NCI-H1436 (cell line): ENCODE measurements around the gene PLCB1.
"Not testable (repeated sequence)": the region's sequence is repeated elsewhere in the genome, so short reads cannot be mapped to it uniquely, and the experiment has no call there.

Experiments used
- DNase-seq: peaks from one replicate; lab custom pipeline; 2025; lab: John Stamatoyannopoulos, UW

PLCB1 gene

GRCh38 chr20:8786383-8786782, 654.3 kb downstream of the PLCB1 start:
- DNase-seq: no peak

- DNase-seq: no peak
Observed at GRCh38 chr20:8787090-8787489, 655.0 kb downstream of the PLCB1 start.

- no peak for DNase-seq
Observed at GRCh38 chr20:8788275-8788674, 656.2 kb downstream of the PLCB1 start.

- no peak for DNase-seq
Observed at GRCh38 chr20:8788831-8789230, 656.8 kb downstream of the PLCB1 start.

GRCh38 chr20:8790442-8791074, 658.5 kb downstream of the PLCB1 start:
- no peak for DNase-seq

GRCh38 chr20:8795404-8795803, 663.3 kb downstream of the PLCB1 start:
- DNase-seq: no peak

- no peak for DNase-seq
Observed at GRCh38 chr20:8796088-8796660, 664.1 kb downstream of the PLCB1 start.

GRCh38 chr20:8798505-8798904, 666.4 kb downstream of the PLCB1 start:
- no peak for DNase-seq

GRCh38 chr20:8800089-8800488, 668.0 kb downstream of the PLCB1 start:
- DNase-seq: no peak

GRCh38 chr20:8801686-8802085, 669.6 kb downstream of the PLCB1 start:
- DNase-seq: no peak

- no peak for DNase-seq
Observed at GRCh38 chr20:8803065-8803464, 671.0 kb downstream of the PLCB1 start.

- no peak for DNase-seq
Observed at GRCh38 chr20:8803941-8804340, 671.9 kb downstream of the PLCB1 start.

- no peak for DNase-seq
Observed at GRCh38 chr20:8805737-8806442, 673.8 kb downstream of the PLCB1 start.

GRCh38 chr20:8807480-8808201, 675.6 kb downstream of the PLCB1 start:
- no peak for DNase-seq

- DNase-seq: no peak
Observed at GRCh38 chr20:8808202-8808535, 676.1 kb downstream of the PLCB1 start.

- no peak for DNase-seq
Observed at GRCh38 chr20:8809107-8809953, 677.3 kb downstream of the PLCB1 start.

- DNase-seq: no peak
Observed at GRCh38 chr20:8811801-8812594, 679.9 kb downstream of the PLCB1 start.

GRCh38 chr20:8812817-8813216, 680.8 kb downstream of the PLCB1 start:
- peak; percentile 39 for DNase-seq

- DNase-seq: no peak
Observed at GRCh38 chr20:8815208-8815607, 683.1 kb downstream of the PLCB1 start.

GRCh38 chr20:8829256-8829655, 697.2 kb downstream of the PLCB1 start:
- no peak for DNase-seq

GRCh38 chr20:8834294-8834693, 702.2 kb downstream of the PLCB1 start:
- not testable (repeated sequence) for DNase-seq
